Nephron progenitor cell (in vitro differentiated cells): Measurements from ENCODE around the gene FAT4.

Experiments
- DNase-seq: peaks from one replicate; pipeline ENCODE4 v3.0.0; 2021
- H3K27ac Mint-ChIP-seq: 2 replicates; pipeline ENCODE4 v1.8.0; 2021; ENCODE audit warnings: mild to moderate bottlenecking, moderate library complexity, mixed read lengths
- H3K27me3 Mint-ChIP-seq: 2 replicates; pipeline ENCODE4 v1.8.0; 2021; ENCODE audit warnings: mild to moderate bottlenecking, low read depth, mixed read lengths; ENCODE audit not compliant: poor library complexity
- H3K36me3 Mint-ChIP-seq: 2 replicates; pipeline ENCODE4 v1.8.0; 2021; ENCODE audit warnings: low read depth, mixed read lengths
- H3K4me1 Mint-ChIP-seq: 2 replicates; pipeline ENCODE4 v1.8.0; 2021; ENCODE audit warnings: mixed read lengths
- H3K4me3 Mint-ChIP-seq: 2 replicates; pipeline ENCODE4 v1.8.0; 2021; ENCODE audit warnings: mild to moderate bottlenecking, moderate library complexity, mixed read lengths
- H3K9me3 Mint-ChIP-seq: 2 replicates; pipeline ENCODE4 v1.8.0; 2021; ENCODE audit warnings: mild to moderate bottlenecking, moderate library complexity, mixed read lengths
- CTCF ChIP-seq: fragments of 200-600 bp; sonication (generic); IDR thresholded peaks from 2 replicates; pipeline ENCODE4 v1.5.0; 2021; ENCODE audit warnings: antibody characterized with exemption

FAT4 gene

DNA sequence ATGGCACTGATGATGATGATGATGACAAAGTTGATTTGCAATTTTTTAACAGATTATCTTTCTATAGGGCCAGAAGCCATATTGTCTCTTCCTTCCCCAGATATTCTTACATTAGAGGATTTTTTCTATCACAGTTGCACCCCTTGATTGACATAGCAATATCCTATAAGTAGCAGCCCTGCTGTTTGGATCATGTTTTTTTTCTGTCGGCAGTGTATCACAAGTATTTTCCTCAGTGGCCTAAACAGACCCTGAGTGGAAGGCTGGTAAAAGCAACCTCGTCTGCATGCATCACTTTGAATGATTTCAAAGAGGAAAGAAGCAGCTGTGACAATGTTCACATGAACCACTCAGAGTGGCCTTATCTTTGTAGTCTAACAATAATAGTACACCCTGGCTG is 41.0 kb downstream of the FAT4 start:
- Mint-ChIP-seq H3K27ac (no peak overlapping the region), H3K4me3 (no peak overlapping the region), H3K36me3 (no peaks in the 10 kb centered on the region)

GRCh38 chr4:125357675-125358074 is 42.9 kb downstream of the FAT4 start:
- Mint-ChIP-seq H3K36me3 (no peaks in the 10 kb centered on the region), H3K27ac (no peak overlapping the region), H3K27me3 (no peaks in the 10 kb centered on the region), H3K9me3 (no peaks in the 10 kb centered on the region), H3K4me3 (no peak overlapping the region), H3K4me1 (peaks cover 12% of the 10 kb centered on the region)
- TF ChIP-seq CTCF = no peak
- no peak for DNase-seq

More for the DNA sequence above, 41.0 kb downstream of the FAT4 start:
- TF ChIP-seq CTCF = no peak
- no peaks in the 10 kb centered on the region for H3K9me3 Mint-ChIP-seq
- no peak for DNase-seq
- H3K4me1 Mint-ChIP-seq = peaks cover 12% of the 10 kb centered on the region
- no peaks in the 10 kb centered on the region for H3K27me3 Mint-ChIP-seq

GRCh38 chr4:125358453-125358852 is 43.7 kb downstream of the FAT4 start:
- no peak overlapping the region for H3K4me3 Mint-ChIP-seq
- no peaks in the 10 kb centered on the region for H3K36me3 Mint-ChIP-seq
- no peak for TF ChIP-seq CTCF
- no peak for DNase-seq
- H3K9me3 Mint-ChIP-seq = no peaks in the 10 kb centered on the region
- no peaks in the 10 kb centered on the region for H3K27me3 Mint-ChIP-seq
- H3K4me1 Mint-ChIP-seq = peaks cover 12% of the 10 kb centered on the region
- no peak overlapping the region for H3K27ac Mint-ChIP-seq

- Mint-ChIP-seq H3K4me3 (no peak overlapping the region), H3K27me3 (no peaks in the 10 kb centered on the region), H3K9me3 (no peaks in the 10 kb centered on the region), H3K27ac (no peak overlapping the region), H3K4me1 (peaks cover 12% of the 10 kb centered on the region), H3K36me3 (no peaks in the 10 kb centered on the region)
- TF ChIP-seq CTCF = no peak
- no peak for DNase-seq
Measured at GRCh38 chr4:125359363-125359762, 44.6 kb downstream of the FAT4 start.

DNA sequence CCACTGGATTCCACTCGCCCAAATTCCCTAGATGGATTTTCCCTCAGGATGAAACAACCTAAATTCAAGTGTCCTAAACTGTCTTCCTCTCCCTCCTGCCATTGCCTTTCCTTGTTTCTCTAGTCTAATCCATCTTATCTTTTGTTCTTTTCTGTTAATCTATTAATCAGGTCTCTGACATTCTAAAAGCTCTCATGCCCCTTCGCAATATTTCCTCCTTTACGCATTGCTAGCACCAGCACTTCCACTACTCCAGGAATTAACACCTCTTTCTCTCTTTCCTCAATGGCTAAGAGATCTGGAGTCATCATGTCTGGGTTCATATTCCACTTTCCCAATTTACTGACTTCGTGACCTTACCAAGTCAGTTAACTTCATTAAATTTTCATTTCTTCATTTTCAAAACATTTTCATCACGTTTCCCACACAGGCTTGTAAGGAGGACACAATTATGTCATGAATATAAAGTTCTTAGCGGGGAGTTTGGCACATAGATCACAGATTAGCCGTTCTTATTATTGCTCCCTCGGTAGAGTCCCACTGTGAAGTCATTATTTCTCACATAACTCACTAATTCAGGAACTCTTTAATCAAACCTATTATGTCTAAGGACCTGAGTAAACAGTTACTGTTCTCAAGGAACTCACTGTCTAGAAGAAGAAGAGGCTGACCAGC is 45.3 kb downstream of the FAT4 start:
- peaks cover 12% of the 10 kb centered on the region for H3K4me1 Mint-ChIP-seq
- no peak overlapping the region for H3K4me3 Mint-ChIP-seq
- H3K9me3 Mint-ChIP-seq = no peaks in the 10 kb centered on the region
- H3K27me3 Mint-ChIP-seq = no peaks in the 10 kb centered on the region
- H3K36me3 Mint-ChIP-seq = no peaks in the 10 kb centered on the region
- no peak for TF ChIP-seq CTCF
- DNase-seq = no peak
- peak overlapping the region; percentile 2 for H3K27ac Mint-ChIP-seq

- Mint-ChIP-seq H3K27ac (no peak overlapping the region), H3K4me3 (no peak overlapping the region), H3K4me1 (peaks cover 12% of the 10 kb centered on the region), H3K36me3 (no peaks in the 10 kb centered on the region), H3K9me3 (no peaks in the 10 kb centered on the region), H3K27me3 (no peaks in the 10 kb centered on the region)
- no peak for TF ChIP-seq CTCF
- no peak for DNase-seq
Measured at GRCh38 chr4:125360727-125361126, 46.0 kb downstream of the FAT4 start.
